GM12891 (cell line): ENCODE results near the gene TRPV4.

Experiments
- POLR2A ChIP-seq: IDR thresholded peaks from 2 replicates; pipeline ENCODE4 v1.6.1; 2011; ENCODE audit warnings: low read depth, low read length, control low read depth
- POLR2AphosphoS5 ChIP-seq: IDR thresholded peaks from 2 replicates; pipeline ENCODE4 v1.6.1; 2011; ENCODE audit warnings: low read depth, low read length, control low read depth
- TAF1 ChIP-seq: IDR thresholded peaks from 2 replicates; pipeline ENCODE4 v1.6.1; 2011; ENCODE audit warnings: low read depth, low read length, control low read depth

- no peak for TF ChIP-seq POLR2A
- TF ChIP-seq POLR2AphosphoS5: no peak
- TF ChIP-seq TAF1: no peak
These were observed 66.9 kb downstream of the TRPV4 start for GRCh38 chr12:109766251-109766778.
